DMS53 (cell line): ENCODE measurements around the gene ECHS1.
"Not testable (repeated sequence)": the region's sequence is repeated elsewhere in the genome, so short reads cannot be mapped to it uniquely, and the experiment has no call there.

Experiments
- DNase-seq: peaks from one replicate; lab custom pipeline; 2025; lab: John Stamatoyannopoulos, UW

Gene ECHS1

GRCh38 chr10:133324857-133325260 is 48.3 kb downstream of the ECHS1 start:
- DNase-seq = peak; percentile 59

DNA sequence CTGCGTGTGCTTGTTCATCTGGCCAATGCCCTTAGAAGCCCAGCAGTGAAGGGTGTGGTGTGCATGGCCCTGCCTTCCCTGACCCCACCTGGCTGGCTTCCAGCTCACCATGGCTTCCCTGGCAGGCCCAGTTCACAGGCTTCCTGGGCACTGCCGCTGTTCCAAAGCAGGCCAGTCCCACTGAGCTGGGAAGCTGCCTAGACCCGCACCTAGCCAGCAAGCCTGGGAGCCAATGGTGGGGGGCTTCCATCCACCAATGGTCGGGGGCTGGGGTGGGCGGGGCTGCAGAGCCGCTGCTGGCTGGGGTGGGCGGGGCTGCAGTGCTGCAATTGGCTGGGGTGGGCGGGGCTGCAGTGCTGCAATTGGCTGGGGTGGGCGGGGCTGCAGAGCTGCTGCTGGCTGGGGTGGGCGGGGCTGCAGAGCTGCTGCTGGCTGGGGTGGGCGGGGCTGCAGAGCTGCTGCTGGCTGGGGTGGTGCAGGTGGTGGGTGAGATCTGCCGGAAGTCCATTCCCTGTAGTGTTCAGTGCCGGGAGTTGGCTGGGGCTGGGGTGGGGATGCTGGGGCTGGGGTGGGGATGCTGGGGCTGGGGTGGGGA is 48.9 kb downstream of the ECHS1 start:
- peak; percentile 90 for DNase-seq

- not testable (repeated sequence) for DNase-seq
Observed at GRCh38 chr10:133322064-133322709, 51.0 kb downstream of the ECHS1 start.

GRCh38 chr10:133320852-133321422 is 52.2 kb downstream of the ECHS1 start:
- peak; percentile 37 for DNase-seq

DNA sequence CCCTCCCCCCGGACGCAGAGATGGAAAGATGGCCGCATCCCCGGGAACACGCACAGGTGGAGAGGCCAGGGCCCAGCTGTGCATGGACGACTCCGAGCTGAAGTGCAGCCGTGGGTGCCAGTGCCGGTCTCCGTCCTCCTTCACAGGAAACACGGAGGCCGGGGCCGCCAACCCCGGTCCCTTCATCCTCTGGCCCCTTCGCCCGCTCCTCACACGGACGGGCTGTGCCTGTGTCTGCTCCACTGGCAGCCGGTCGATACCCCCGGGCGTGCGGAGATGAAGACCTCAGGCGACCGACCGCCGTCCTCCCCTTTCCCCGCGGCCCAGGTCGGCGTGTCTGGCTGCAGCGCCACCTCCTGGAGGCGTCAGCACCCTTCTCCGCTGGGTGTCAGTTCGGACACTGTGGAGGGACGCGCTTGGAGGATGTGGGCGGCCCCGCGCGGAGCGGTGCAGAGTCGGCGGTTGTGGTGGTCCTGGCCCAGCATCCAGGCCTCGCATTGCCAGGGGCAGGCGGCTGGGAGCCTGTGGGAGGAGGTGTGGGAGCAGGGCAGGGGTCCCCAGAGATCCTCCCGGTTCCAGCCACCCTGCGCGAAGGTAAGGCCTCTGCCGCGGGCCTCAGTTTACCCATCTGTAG is 54.5 kb downstream of the ECHS1 start:
- peak; percentile 92 for DNase-seq

DNA sequence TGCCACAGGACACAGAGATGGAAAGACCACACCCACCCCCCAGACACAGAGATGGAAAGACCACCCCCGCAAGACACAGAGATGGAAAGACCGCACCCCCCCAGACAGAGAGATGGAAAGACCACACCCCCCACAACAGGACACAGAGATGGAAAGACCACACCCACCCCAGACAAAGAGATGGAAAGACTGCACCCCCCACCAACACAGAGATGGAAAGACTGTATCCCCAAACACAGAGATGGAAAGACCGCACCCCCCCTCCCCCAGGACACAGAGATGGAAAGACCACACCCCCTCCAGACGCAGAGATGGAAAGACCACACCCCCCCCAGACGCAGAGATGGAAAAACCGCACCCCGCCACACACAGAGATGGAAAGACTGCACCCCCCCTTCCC is 56.4 kb downstream of the ECHS1 start:
- DNase-seq = no peak

DNA sequence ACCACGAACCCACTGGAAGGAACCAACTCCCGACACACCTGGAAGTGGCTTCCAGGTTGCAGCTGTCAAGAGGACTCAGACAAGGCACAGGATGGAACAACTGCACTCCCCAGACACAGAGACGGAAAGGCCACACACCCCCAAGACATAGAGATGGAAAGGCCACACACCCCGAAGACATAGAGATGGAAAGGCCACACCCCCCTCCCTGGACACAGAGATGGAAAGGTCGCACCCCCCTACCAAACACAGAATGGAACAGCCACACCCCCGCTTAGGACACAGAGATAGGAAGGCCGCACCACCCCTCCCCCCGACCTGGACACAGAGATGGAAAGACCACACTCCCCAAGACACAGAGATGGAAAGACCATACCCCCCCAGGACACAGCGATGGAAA is 56.9 kb downstream of the ECHS1 start:
- DNase-seq = no peak

- DNase-seq = no peak
Observed at GRCh38 chr10:133315847-133316246, 57.3 kb downstream of the ECHS1 start.

DNA sequence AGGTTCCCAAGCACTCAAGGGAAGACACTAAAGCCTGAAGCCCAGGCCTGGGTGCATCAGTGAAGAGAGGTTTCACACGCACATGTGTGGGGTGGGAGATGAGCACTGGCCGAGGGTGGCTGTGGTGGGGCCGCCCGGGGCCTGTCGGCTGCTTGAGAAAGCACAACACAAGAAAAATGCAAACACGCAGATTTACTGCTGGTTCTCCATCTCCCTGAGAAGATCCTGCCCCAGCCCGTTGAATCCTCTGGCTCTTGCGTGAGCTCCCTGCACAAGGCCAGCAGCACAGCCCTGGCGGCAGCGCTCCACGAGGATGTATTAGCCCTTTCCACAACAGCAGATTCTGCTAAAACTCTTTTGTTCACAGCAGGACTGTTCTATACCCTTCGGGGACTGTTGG is 58.2 kb downstream of the ECHS1 start:
- no peak for DNase-seq

DNA sequence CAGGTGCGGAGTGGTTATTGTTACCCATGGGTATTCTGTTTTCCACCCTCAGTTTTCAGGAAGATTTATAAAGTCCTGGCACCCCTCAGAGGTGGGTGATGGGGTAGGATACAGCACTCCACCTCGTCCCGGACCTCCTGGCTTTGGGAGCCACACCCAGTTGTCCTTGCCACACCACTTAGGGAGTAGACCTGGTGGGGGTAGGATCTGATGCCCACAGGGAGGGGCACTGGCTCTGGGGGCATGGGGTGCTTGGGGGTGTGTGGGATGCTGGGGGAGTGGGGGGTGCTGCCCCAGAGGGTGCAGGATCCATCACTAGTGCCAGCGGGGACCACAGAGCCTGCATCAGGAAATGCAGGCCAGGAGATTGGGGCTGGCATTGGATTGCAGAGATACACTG is 60.0 kb downstream of the ECHS1 start:
- DNase-seq = no peak

GRCh38 chr10:133312769-133313145 is 60.4 kb downstream of the ECHS1 start:
- no peak for DNase-seq
